ENCODE results near the gene GIMAP7. TPM values are rescaled to one million over a fixed set of nuclear protein-coding genes. Genes with fewer than 3 reads are reported as not detected.
"Not testable (repeated sequence)": the region's sequence is repeated elsewhere in the genome, so short reads cannot be mapped to it uniquely, and the experiment has no call there.

Gene GIMAP7
- total RNA-seq, 2 experiments from 2014 or later = 239 to 244 TPM

DNA sequence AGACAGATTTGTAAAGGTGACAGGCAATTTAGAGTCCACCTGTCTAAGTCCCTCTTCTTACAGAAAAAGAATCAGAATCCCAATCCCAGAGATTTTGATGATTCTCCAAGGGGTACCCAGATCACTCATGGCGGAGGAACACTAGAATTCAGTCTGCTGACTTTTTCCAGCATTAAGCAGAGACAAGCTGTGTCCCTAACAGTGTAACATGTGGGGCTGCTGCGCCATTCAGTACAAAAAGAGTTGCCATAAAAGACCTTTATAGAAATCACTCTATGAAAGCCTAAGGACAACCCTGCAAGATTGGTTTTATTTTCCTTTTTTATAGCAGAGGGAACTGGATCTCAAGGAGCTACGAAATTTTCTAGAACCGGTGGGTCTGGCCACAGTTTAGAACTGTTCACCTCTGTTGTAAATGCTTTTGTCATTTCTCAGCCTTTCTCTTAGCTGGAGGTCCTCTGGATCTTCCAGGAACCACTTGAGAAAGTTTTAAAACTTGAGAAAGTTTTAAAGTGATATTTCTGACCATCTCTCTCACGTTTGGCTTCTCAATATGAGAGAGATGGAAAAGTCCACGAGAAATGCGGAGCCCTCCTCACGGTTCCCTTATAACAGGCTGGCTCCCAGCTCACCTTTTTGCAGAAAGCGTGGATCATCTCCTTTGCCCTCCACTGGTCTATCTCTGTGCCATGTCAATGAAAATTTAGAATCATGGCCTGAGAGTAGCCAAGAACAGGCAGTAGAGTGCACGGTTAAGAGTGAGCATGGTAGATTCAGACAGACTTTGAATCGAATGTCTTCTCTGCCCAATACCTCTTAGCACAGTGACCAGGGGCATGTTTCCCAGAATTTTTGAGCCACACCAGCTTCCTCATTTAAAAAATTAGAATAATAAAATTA is 826 bp downstream of the GIMAP7 start:
- H3K36me3 Mint-ChIP-seq (ENCODE audit: low read depth) = peaks cover 71% of the 10 kb centered on the region
- DNase-seq = peak; percentile 36
- ChIA-PET CTCF (interaction anchor here (0.7 to 2.9 kb wide), 5 partner anchors 13 to 217 kb away, joined by 3 to 17 read pairs (median 10); no protein-coding TSS in a partner anchor), POLR2A (interaction anchor here (0.5 to 3.8 kb wide), 15 partner anchors 13 to 478 kb away, joined by 3 to 45 read pairs (median 5); partner anchors contain the start of genes GIMAP1, GIMAP4, GIMAP6 and GIMAP8)
- H3K9me3 Mint-ChIP-seq = peaks cover 12% of the 10 kb centered on the region
- peak overlapping the region; percentile 97 for H3K27ac Mint-ChIP-seq
- peaks cover 45% of the 10 kb centered on the region for H3K4me1 Mint-ChIP-seq
- peak overlapping the region; percentile 98 for H3K4me3 Mint-ChIP-seq
- H3K27me3 Mint-ChIP-seq = no peaks in the 10 kb centered on the region

DNA sequence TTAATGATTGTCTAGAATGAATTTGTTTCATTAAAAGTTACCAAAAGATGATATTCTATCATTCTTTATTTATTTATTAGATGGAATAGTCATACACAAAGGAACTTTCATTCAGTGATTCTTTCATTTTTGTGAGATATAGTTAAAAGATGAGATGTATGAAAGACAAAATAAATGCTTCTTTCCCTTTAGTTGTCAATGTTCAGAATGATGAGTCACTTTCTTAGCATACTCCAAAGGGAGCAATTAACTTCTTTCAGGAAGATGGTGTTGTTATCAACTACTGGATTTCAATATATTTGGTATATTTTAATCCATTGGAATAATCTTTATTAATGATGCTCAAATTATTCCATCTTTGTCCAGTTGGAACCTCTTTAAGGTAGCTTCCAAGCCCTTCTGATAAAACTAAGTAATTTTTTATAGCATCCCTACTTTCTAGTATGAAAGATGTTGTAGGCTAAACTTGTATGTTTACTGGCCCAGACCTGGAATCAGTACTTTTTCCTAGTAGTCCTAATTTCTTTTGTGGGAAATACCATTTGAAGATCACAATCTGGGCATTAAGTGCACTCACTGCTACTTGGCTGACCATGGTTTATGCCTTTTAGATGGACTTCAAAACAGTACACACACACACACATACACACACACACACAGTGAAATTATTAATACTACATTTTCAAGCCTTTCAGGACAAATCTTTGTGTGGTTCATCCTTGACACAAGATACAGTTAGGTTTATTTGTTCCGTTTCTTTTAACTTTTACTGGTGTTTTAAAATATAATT is 2.5 kb downstream of the GIMAP7 start:
- H3K4me3 Mint-ChIP-seq = peak overlapping the region; percentile 98
- no peak for DNase-seq
- CTCF ChIA-PET = interaction anchor here (0.6 to 2.9 kb wide), 2 partner anchors 24 to 69 kb away, joined by 4 to 17 read pairs; no protein-coding TSS in a partner anchor
- H3K27me3 Mint-ChIP-seq = no peaks in the 10 kb centered on the region
- peak overlapping the region; percentile 97 for H3K27ac Mint-ChIP-seq
- peaks cover 39% of the 10 kb centered on the region for H3K4me1 Mint-ChIP-seq
- peaks cover 69% of the 10 kb centered on the region for H3K36me3 Mint-ChIP-seq (ENCODE audit: low read depth)
- POLR2A ChIA-PET = interaction anchor here (3.8 kb wide), 1 partner anchor 66 kb away, joined by 45 read pairs; the partner anchor contains the start of gene GIMAP8
- H3K9me3 Mint-ChIP-seq = peaks cover 3% of the 10 kb centered on the region

DNA sequence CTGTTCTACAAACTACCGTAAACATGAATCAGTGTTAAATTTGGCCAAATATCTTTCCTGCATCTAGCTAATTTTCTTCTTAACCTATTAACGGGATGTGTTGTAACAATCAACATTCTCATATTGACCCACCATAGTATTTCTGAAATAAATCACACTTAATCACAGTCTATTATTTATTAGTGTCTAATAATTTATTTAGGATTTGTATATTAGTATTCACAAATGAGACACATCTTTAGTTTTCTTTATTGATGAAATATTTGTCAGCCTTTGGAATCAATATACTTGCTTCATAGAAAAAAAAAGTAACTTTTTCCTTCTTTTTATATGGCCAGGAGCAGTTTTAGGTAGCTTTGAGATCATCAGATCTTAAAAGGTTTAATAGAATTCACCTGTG is 4.6 kb downstream of the GIMAP7 start:
- Mint-ChIP-seq H3K27ac (peak overlapping the region; percentile 95), H3K4me1 (peaks cover 33% of the 10 kb centered on the region), H3K27me3 (no peaks in the 10 kb centered on the region), H3K9me3 (peaks cover 8% of the 10 kb centered on the region), H3K36me3 (ENCODE audit: low read depth) (peaks cover 85% of the 10 kb centered on the region), H3K4me3 (peak overlapping the region; percentile 98)
- DNase-seq = no peak
- POLR2A ChIA-PET = interaction anchor here (0.6 to 1.6 kb wide), 6 partner anchors 67 to 236 kb away, joined by 3 to 8 read pairs (median 4); no protein-coding TSS in a partner anchor
- CTCF ChIA-PET = interaction anchor here (1.2 kb wide), 2 partner anchors 15 to 70 kb away, joined by 3 read pairs; no protein-coding TSS in a partner anchor

DNA sequence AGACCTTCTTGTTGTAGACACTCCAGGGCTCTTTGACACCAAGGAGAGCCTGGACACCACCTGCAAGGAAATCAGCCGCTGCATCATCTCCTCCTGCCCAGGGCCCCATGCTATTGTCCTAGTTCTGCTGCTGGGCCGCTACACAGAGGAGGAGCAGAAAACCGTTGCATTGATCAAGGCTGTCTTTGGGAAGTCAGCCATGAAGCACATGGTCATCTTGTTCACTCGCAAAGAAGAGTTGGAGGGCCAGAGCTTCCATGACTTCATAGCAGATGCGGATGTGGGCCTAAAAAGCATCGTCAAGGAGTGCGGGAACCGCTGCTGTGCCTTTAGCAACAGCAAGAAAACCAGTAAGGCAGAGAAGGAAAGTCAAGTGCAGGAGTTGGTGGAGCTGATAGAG is 5.5 kb downstream of the GIMAP7 start:
- CTCF ChIA-PET = interaction anchor here (0.5 to 2.0 kb wide), 9 partner anchors 16 to 194 kb away, joined by 3 to 6 read pairs (median 3); no protein-coding TSS in a partner anchor
- peak overlapping the region; percentile 98 for H3K4me3 Mint-ChIP-seq
- H3K36me3 Mint-ChIP-seq (ENCODE audit: low read depth) = peaks cover 85% of the 10 kb centered on the region
- POLR2A ChIA-PET = interaction anchor here (0.6 to 1.6 kb wide), 5 partner anchors 68 to 235 kb away, joined by 3 to 8 read pairs (median 3); no protein-coding TSS in a partner anchor
- DNase-seq = peak; percentile 60
- H3K4me1 Mint-ChIP-seq = peaks cover 33% of the 10 kb centered on the region
- peak overlapping the region; percentile 87 for H3K27ac Mint-ChIP-seq
- H3K27me3 Mint-ChIP-seq = no peaks in the 10 kb centered on the region
- H3K9me3 Mint-ChIP-seq = peaks cover 14% of the 10 kb centered on the region

DNA sequence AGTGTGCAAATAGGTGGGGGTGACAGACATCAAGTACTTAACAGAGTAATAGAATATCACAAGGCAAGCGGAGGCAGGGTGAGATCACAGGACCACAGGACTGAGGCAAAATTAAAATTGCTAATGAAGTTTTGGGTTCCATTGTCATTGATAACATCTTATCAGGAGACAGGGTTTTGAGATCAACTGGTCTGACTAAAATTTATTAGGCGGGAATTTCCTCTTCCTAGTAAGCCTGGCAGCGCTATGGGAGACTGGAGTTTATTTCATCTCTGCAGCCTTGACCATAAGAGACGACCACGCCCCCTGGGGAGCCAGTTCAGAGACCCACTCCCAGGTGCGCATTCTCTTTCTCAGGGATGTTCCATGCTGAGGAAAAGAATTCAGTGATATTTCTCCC is 8.3 kb downstream of the GIMAP7 start:
- H3K27me3 Mint-ChIP-seq, DNase-seq, CTCF ChIA-PET, H3K27ac Mint-ChIP-seq, POLR2A ChIA-PET: not testable (repeated sequence)
- H3K36me3 Mint-ChIP-seq (ENCODE audit: low read depth) = peaks cover 82% of the 10 kb centered on the region
- peaks cover 36% of the 10 kb centered on the region for H3K9me3 Mint-ChIP-seq
- H3K4me1 Mint-ChIP-seq = peaks cover 39% of the 10 kb centered on the region
- peak overlapping the region; percentile 80 for H3K4me3 Mint-ChIP-seq

DNA sequence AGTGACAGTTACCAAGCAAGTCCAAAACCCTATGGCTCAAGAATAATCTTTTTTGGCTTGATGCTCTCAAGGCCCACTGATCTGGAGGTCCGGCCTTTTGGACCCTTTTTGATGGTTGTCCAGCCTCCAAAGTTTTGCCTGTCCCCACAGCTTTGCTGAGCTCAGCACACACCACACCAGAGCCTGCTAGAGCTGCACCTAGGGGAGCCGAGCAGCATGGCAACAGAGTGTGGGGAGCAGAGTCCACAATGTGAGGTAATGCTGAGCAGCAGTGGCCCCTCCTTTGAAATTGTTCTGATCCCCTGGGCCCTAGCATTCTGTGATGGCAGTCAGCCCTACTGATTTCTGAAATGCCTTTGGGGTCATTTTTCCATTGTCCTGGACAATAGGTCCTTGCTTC is 9.3 kb downstream of the GIMAP7 start:
- Mint-ChIP-seq H3K36me3 (ENCODE audit: low read depth) (peaks cover 82% of the 10 kb centered on the region), H3K27me3 (no peaks in the 10 kb centered on the region), H3K27ac (no peak overlapping the region), H3K4me1 (peaks cover 39% of the 10 kb centered on the region), H3K9me3 (peaks cover 46% of the 10 kb centered on the region), H3K4me3 (no peak overlapping the region)
- ChIA-PET POLR2A (no interaction called here), CTCF (interaction anchor here (2.0 kb wide), 1 partner anchor 75 kb away, joined by 5 read pairs; no protein-coding TSS in a partner anchor)
- DNase-seq = no peak

DNA sequence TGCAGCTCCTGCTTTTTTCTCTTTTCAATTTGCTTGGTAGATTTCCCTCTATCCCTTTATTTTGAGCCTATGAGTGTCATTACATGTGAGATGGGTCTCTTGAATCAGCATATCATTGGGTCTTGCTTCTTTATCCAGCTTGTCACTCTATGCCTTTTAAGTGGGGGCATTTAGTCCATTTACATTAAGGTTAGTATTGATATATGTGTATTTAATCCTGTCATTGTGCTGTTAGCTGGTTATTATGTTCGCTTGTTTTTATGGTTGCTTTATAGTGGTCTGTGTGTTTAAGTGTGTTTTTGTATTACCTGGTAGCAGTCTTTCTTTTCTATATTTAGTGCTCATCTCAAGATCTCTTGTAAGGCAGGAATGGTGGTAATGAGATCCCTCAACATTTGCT is 17.0 kb downstream of the GIMAP7 start:
- no peak overlapping the region for H3K4me3 Mint-ChIP-seq
- POLR2A ChIA-PET = no interaction called here
- DNase-seq = no peak
- H3K27me3 Mint-ChIP-seq = no peaks in the 10 kb centered on the region
- peaks cover 8% of the 10 kb centered on the region for H3K4me1 Mint-ChIP-seq
- no peak overlapping the region for H3K27ac Mint-ChIP-seq
- H3K9me3 Mint-ChIP-seq = peaks cover 71% of the 10 kb centered on the region
- H3K36me3 Mint-ChIP-seq (ENCODE audit: low read depth) = peaks cover 68% of the 10 kb centered on the region
- CTCF ChIA-PET = interaction anchor here (1.1 to 1.2 kb wide), 3 partner anchors 21 to 183 kb away, joined by 3 to 4 read pairs (median 3); no protein-coding TSS in a partner anchor

DNA sequence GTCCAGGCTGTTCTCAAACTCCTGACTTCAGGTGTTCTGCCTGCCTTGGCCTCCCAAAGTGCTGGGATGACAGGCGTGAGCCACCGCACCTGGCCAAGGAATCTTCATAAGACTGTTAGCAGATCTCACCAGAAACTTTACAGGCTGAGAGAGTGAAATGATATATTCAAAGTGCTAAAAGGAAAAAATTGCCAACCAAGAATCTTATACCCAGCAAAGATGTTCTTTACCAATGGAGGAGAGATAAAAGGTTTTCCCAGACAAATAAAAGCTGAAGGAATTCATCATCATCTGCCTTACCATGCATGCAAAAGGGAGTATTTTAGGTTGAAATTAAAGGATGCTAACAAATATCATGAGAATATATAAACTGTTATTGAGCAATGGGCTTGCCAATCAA is 23.6 kb downstream of the GIMAP7 start:
- Mint-ChIP-seq H3K36me3 (ENCODE audit: low read depth) (peaks cover 64% of the 10 kb centered on the region), H3K9me3 (peaks cover 60% of the 10 kb centered on the region), H3K27me3 (no peaks in the 10 kb centered on the region), H3K27ac (no peak overlapping the region), H3K4me3 (no peak overlapping the region), H3K4me1 (peaks cover 19% of the 10 kb centered on the region)
- no peak for DNase-seq
- ChIA-PET POLR2A (no interaction called here), CTCF (interaction anchor here (1.4 to 1.7 kb wide), 2 partner anchors 15 to 89 kb away, joined by 4 to 6 read pairs; no protein-coding TSS in a partner anchor)

DNA sequence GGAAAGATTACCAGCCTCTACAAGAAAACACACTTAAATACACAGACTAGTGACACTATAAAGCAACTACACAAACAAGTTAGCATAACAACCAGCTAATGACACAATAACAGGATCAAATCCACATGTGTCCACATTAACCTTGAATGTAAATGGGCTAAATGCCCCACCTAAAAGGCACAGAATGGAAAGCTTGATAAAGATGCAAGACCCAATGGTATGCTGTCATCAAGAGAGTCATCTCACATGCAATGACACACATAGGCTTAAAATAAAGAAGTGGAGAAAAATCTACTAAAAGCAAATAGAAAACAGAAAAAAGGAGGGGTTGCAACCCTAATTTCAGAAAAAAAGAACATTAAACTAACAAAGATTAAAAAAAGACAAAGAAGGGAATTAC is 38.5 kb downstream of the GIMAP7 start:
- POLR2A ChIA-PET = no interaction called here
- no peaks in the 10 kb centered on the region for H3K27me3 Mint-ChIP-seq
- H3K4me3 Mint-ChIP-seq = no peak overlapping the region
- DNase-seq = no peak
- CTCF ChIA-PET = interaction anchor here (0.8 to 3.2 kb wide), 9 partner anchors 11 to 163 kb away, joined by 3 to 11 read pairs (median 4); partner anchors contain the start of genes GIMAP1 and GIMAP4
- peaks cover 69% of the 10 kb centered on the region for H3K9me3 Mint-ChIP-seq
- H3K4me1 Mint-ChIP-seq = peaks cover 53% of the 10 kb centered on the region
- H3K36me3 Mint-ChIP-seq (ENCODE audit: low read depth) = peaks cover 79% of the 10 kb centered on the region
- no peak overlapping the region for H3K27ac Mint-ChIP-seq

DNA sequence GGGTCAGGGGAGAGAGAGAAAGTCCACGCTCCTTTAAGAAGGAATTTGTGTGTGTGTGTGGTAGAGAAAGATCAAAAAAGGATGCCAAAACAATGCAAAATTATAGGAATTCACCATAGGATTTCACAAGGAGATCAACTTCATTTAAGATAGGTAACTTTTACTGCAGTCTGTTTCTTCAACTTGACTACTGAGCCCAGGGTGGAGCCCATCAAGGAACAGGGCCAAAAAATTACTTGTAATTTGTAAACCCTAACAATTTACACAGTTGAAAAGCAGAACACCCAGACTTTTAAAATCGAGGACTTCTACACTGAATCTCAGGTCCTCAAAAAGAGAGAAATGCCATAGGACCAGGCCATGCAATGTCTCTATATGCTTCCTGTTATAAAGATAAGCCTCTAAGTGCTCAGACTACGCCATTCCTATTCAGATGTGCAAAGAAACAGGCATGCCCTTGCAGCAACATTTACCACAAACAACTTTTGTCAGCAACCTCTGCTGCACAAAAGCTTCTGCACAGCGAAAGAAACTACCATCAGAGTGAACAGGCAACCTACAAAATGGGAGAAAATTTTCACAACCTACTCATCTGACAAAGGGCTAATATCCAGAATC is 42.0 kb downstream of the GIMAP7 start:
- Mint-ChIP-seq H3K9me3 (peaks cover 71% of the 10 kb centered on the region), H3K27ac (peak overlapping the region; percentile 94)

DNA sequence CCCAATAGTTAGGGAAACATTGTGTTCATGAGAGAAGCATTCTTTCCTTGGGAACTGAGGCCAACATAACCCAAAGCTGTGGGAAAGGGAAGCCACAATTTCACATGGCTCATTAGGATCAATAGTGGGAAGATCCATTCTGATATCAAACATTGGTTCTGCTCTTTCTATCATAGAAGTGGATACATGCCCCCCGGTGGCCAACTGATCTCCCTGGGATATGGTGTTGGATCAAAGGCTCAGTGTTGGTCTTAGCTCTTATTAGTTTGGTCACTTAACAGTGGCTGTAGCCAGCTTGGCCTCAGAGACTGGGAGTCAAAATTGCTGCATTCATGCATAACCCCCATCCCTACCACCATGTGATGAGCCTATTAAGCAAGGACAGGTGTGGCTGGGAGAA is 45.8 kb downstream of the GIMAP7 start:
- Mint-ChIP-seq H3K4me3 (no peak overlapping the region), H3K9me3 (peaks cover 49% of the 10 kb centered on the region), H3K27ac (no peak overlapping the region), H3K36me3 (ENCODE audit: low read depth) (peaks cover 70% of the 10 kb centered on the region), H3K4me1 (peaks cover 56% of the 10 kb centered on the region), H3K27me3 (no peaks in the 10 kb centered on the region)
- ChIA-PET CTCF (interaction anchor here (1.0 to 2.0 kb wide), 3 partner anchors 21 to 112 kb away, joined by 3 to 7 read pairs (median 5); no protein-coding TSS in a partner anchor), POLR2A (no interaction called here)
- no peak for DNase-seq

More for the DNA sequence above, 42.0 kb downstream of the GIMAP7 start:
- peak overlapping the region; percentile 48 for H3K4me3 Mint-ChIP-seq
- ChIA-PET CTCF (no interaction called here), POLR2A (interaction anchor here (0.7 kb wide), 1 partner anchor 11 kb away, joined by 3 read pairs; no protein-coding TSS in a partner anchor)
- peaks cover 85% of the 10 kb centered on the region for H3K36me3 Mint-ChIP-seq (ENCODE audit: low read depth)
- DNase-seq = peak; percentile 66
- no peaks in the 10 kb centered on the region for H3K27me3 Mint-ChIP-seq
- H3K4me1 Mint-ChIP-seq = peaks cover 58% of the 10 kb centered on the region

DNA sequence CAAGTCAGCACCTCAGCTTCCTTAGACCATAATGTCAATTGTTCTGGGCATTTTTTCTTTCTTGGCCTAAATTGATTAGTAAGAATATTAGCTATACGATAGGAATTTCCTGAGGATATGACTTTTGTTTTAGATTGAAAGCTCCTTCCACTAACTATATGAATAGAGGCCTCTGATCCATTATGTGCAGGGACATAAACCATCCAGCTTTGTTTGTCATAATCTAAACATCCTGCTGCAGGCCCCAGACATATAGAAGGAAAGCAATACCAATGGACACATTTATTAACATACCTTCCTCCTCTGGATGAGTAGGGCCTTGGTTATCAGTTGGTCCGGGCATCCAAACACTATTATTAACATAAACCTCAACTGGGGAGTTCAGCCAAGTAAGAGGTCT is 48.2 kb downstream of the GIMAP7 start:
- CTCF ChIA-PET = interaction anchor here (0.6 to 2.6 kb wide), 7 partner anchors 9 to 114 kb away, joined by 3 to 11 read pairs (median 4); partner anchors contain the start of gene GIMAP6
- Mint-ChIP-seq H3K27ac (peak overlapping the region; percentile 86), H3K4me1 (peaks cover 54% of the 10 kb centered on the region), H3K36me3 (ENCODE audit: low read depth) (peaks cover 59% of the 10 kb centered on the region), H3K27me3 (no peaks in the 10 kb centered on the region), H3K9me3 (peaks cover 41% of the 10 kb centered on the region), H3K4me3 (no peak overlapping the region)
- DNase-seq = no peak
- POLR2A ChIA-PET = no interaction called here
